Spleen (tissue), 11 donors: ENCODE measurements around the gene CELSR3. TPM values are rescaled to one million over a fixed set of nuclear protein-coding genes. Genes with fewer than 3 reads are reported as not detected.

Source experiments
- DNase-seq: peaks from one replicate; pipeline ENCODE4 v3.0.0-alpha.2; 2020
- H3K27ac ChIP-seq, 8 donors: fragments of 200-600 bp; sonication (generic) in 7 of 8; 1 replicate in 4 of 8; 2 replicates in 4 of 8; pipeline versions ENCODE4 v1.5.0 to v1.8.0; 2016 to 2021; ENCODE audit warnings: inconsistent platforms in 4 of 8, mild to moderate bottlenecking in 4 of 8, moderate library complexity in 1 of 8
- H3K27me3 ChIP-seq, 7 donors: fragments of 200-600 bp; sonication (generic) in 6 of 7; replicated peaks in 1 of 7; 1 replicate in 4 of 7; 2 replicates in 3 of 7; pipeline versions ENCODE4 v1.5.0 to v1.8.0; 2016 to 2021; ENCODE audit warnings: inconsistent platforms in 3 of 7, mild to moderate bottlenecking in 1 of 7
- H3K36me3 ChIP-seq, 6 donors: fragments of 200-600 bp; sonication (generic) in 5 of 6; 1 replicate in 4 of 6; 2 replicates in 2 of 6; pipeline versions ENCODE4 v1.5.0 to v1.8.0; 2016 to 2021; ENCODE audit warnings: inconsistent platforms in 2 of 6
- H3K4me1 ChIP-seq, 6 donors: fragments of 200-600 bp; sonication (generic) in 5 of 6; 1 replicate in 3 of 6; 2 replicates in 3 of 6; pipeline versions ENCODE4 v1.5.0 to v1.8.0; 2016 to 2021; ENCODE audit warnings: inconsistent platforms in 3 of 6
- H3K4me3 ChIP-seq, 8 donors: fragments of 200-600 bp; sonication (generic) in 7 of 8; 1 replicate in 4 of 8; 2 replicates in 4 of 8; pipeline versions ENCODE4 v1.5.0 to v1.8.0; 2016 to 2021; ENCODE audit warnings: inconsistent platforms in 4 of 8, mild to moderate bottlenecking in 4 of 8, moderate library complexity in 2 of 8
- H3K9me3 ChIP-seq, 8 donors: fragments of 200-600 bp; sonication (generic) in 7 of 8; 1 replicate in 4 of 8; 2 replicates in 4 of 8; pipeline versions ENCODE4 v1.5.0 to v1.8.0; 2016 to 2021; ENCODE audit warnings: inconsistent platforms in 4 of 8
- CTCF ChIP-seq, 11 experiments: fragments of 200-600 bp in 7 of 11; fragments of 450-650 bp in 4 of 11; sonication (generic) in 4 of 11; IDR thresholded peaks in 8 of 11; conservative IDR thresholded peaks in 3 of 11; 1 replicate in 7 of 11; 2 replicates in 4 of 11; pipeline versions ENCODE4 v1.4.0 to v1.8.0; 2016 to 2021; ENCODE audit warnings: antibody characterized with exemption in 11 of 11, inconsistent platforms in 4 of 11, mild to moderate bottlenecking in 1 of 11
- POLR2A ChIP-seq, 3 donors: fragments of 450-650 bp; IDR thresholded peaks; one replicate each; pipeline ENCODE4 v1.5.1; 2017; ENCODE audit warnings: antibody characterized with exemption in 3 of 3, mild to moderate bottlenecking in 1 of 3
- POLR2AphosphoS5 ChIP-seq, 3 donors: sonication (generic); formaldehyde crosslinking; IDR thresholded peaks; one replicate each; pipeline ENCODE4 v1.5.1; 2017; ENCODE audit warnings: antibody characterized with exemption in 3 of 3
- WGBS, 5 donors: extraction: QIAGEN DNeasy Blood & Tissue Kit in 3 of 5; methylation state at CpG; one replicate each; pipeline versions ENCODE4 v1.1.5 to v1.1.7; 2013 to 2018; 5-methylcytosine and 5-hydroxymethylcytosine counted together
- intact Hi-C: fragments of 100-400 bp; cut with DNase I; formaldehyde crosslinking; loops from one replicate; pipeline ENCODE4 v1.15.0; 2023; ENCODE audit warnings: low total_unique reads
- microRNA-seq, 3 donors: library from miRNA; unstranded; fragments of <30 nt; microRNA quantifications; one replicate each; pipeline versions ENCODE4 to v1.1.0, GENCODE V29; 2019 to 2020
- polyA plus RNA-seq, 3 donors: library from polyadenylated mRNA; stranded (reverse); fragments of 200-250 nt; gene quantifications; one replicate each; pipeline ENCODE4 v1.2.1, GENCODE V29; 2013
- small RNA-seq, 4 donors: library from RNA; depleted of rRNA; stranded (forward); fragments of <200 nt; gene quantifications; one replicate each; pipeline ENCODE3, GENCODE V24; 2016
- total RNA-seq, 7 donors: library from RNA; depleted of rRNA in 3 of 7; stranded (reverse); fragments of >200 nt in 3 of 7; fragmentation: NEBNext Ultra II Directional in 4 of 7; extraction: Animal tissue kit (Norgen Biotek cat#: 25700) in 4 of 7; gene quantifications; one replicate each; pipeline versions ENCODE4 v1.1.0 to v1.2.1, GENCODE V29; 2016 to 2021
- donor health status: healthy with polysubstance abuse.
- donor health status: DM: no; HTN: no; CAD: no; lungs with moderate emphysema.
- donor health status: DM: no; HTN: no; CAD: no.
- donor health status: Bipolar disorder and iron deficiency.
- donor health status: healthy.
- donor health status: DM: no; HTN: no; CAD: no.
- donor health status: DM: yes; HTN: yes; CAD: no.

Gene CELSR3
- total and polyA plus RNA-seq, 10 donors, result 0.56 to 2.7 (median 1.9) TPM

DNA sequence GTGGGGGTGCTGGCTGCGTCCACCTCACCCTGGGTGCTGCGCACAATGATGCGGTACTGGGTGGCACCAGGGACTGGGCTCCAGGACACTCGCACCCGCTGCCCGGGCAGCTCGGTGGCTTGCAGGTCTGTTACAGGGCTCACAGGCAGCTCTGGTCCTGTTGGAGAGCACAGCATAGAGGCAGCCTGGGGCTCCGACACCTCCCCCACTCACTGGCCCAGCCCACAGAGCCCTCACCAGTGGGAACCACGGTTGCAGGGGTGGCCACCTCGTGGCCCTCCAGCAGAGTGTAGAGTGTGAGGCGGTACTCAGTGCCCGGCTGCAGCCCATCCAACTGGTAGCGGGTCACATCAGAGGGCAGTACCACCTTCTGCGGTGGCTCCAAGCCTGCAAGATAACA is 71.2 kb downstream of the CELSR3 start:
- Histone ChIP-seq H3K4me1 (peaks cover 0 to 29% (median 15%) of the 10 kb centered on the region in 6 donors), H3K4me3 (no peak overlapping the region), H3K27ac (no peak overlapping the region), H3K9me3 (no peaks in the 10 kb centered on the region), H3K27me3 (peaks cover 0 to 76% (median 19%) of the 10 kb centered on the region in 7 donors), H3K36me3 (peaks cover 0 to 13% (median 0%) of the 10 kb centered on the region in 6 donors)
- WGBS, 5 donors, result 85 to 92% (median 86%) methylated on average over 7 to 14 of the region's 14 CpGs
- TF ChIP-seq POLR2AphosphoS5 (IDR thresholded peaks at IDR 0.05) (no peak), POLR2A (IDR thresholded peaks at IDR 0.05) (no peak), CTCF (IDR thresholded peaks at IDR 0.05 in 8 of 11, conservative IDR thresholded peaks at IDR 0.05 in 3 of 11) (no peak)
- intact Hi-C loops, result no loop called here
- no peak for DNase-seq

DNA sequence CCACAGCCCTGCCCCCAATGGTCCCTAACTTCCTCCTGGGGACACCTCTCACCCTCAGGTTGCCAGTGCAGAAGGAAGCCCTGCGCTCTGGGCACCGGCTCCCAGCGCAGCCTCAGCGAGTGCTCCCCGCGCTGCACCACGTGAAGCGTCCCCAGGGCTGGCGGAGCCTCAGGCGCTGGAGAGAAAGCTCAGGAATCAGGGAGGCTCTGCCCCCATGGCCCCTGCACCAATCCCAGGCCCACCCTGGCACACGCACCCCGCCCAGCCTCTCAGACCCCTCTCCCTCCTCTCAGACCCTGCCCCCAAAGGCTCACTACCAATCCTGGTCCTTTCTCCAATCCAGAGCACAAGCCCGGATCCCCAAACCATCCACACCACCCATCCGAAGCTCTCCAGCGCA is 74.5 kb downstream of the CELSR3 start:
- DNase-seq, result no peak
- TF ChIP-seq POLR2A (IDR thresholded peaks at IDR 0.05) (no peak), CTCF (IDR thresholded peaks at IDR 0.05 in 8 of 11, conservative IDR thresholded peaks at IDR 0.05 in 3 of 11) (no peak), POLR2AphosphoS5 (IDR thresholded peaks at IDR 0.05) (no peak)
- Histone ChIP-seq H3K4me3 (no peak overlapping the region), H3K27ac (no peak overlapping the region), H3K4me1 (no peaks in the 10 kb centered on the region), H3K36me3 (peaks cover 0 to 27% (median 0%) of the 10 kb centered on the region in 6 donors), H3K27me3 (peaks cover 0 to 47% (median 3%) of the 10 kb centered on the region in 7 donors), H3K9me3 (no peaks in the 10 kb centered on the region)
- intact Hi-C loops, result no loop called here
- WGBS, 5 donors, result 52 to 76% (median 58%) methylated on average over 15 of the region's 15 CpGs

DNA sequence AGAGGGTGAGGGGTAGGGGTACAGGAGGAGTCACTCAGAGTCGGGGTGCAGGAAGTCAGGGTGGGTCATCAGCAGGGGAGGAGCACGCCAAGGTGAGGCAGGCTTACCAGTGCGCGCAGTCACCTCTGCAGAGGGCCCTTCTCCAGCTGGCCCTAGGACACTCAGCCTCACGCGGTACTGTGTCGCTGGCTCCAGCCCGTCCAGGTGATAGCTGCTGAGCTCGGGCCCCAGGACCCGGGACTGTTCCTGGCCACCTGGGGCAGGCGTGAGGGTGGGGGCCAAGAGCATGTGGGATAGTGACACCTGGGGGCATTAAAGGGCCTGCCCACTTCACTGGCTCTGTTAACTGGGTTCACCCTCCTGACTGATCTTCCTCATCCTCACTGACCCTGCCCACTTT is 75.0 kb downstream of the CELSR3 start:
- H3K27ac ChIP-seq, result no peak overlapping the region
- no peak for TF ChIP-seq POLR2A (IDR thresholded peaks at IDR 0.05)
- no peak for TF ChIP-seq POLR2AphosphoS5 (IDR thresholded peaks at IDR 0.05)
- no peak for TF ChIP-seq CTCF (IDR thresholded peaks at IDR 0.05 in 8 of 11, conservative IDR thresholded peaks at IDR 0.05 in 3 of 11)
- H3K4me3 ChIP-seq, result no peak overlapping the region
- peaks cover 0 to 42% (median 3%) of the 10 kb centered on the region in 7 donors for H3K27me3 ChIP-seq
- no peak for DNase-seq
- WGBS, 5 donors, result 70 to 89% (median 78%) methylated on average over 4 to 11 of the region's 11 CpGs
- peaks cover 0 to 27% (median 0%) of the 10 kb centered on the region in 6 donors for H3K36me3 ChIP-seq
- intact Hi-C loops, result no loop called here
- H3K4me1 ChIP-seq, result no peaks in the 10 kb centered on the region
- H3K9me3 ChIP-seq, result no peaks in the 10 kb centered on the region

Small RNA genes lying within 50 kb of the gene (microRNA-seq; reads per million reads assigned to microRNA genes)
- gene MIR4793, result 0 reads per million in 3 donors

Small RNA genes lying within 50 kb of the gene (small RNA-seq; reads per million reads assigned to genes)
- 0 reads per million in 4 donors for gene AC141002.1

Other genes with a start within 250 kb of the CELSR3 start
- 10 to 100 TPM; 31.8 to 95.9 (median 58.2) TPM for gene PLXNB1, start 232.8 kb downstream of the CELSR3 start, total RNA-seq
- 10 to 100 TPM; 12.3 to 58.3 (median 35.8) TPM for gene PLXNB1, start 232.8 kb downstream of the CELSR3 start, polyA plus RNA-seq
- gene CCDC51, start 222.8 kb downstream of the CELSR3 start, total RNA-seq, result 10 to 100 TPM in 6 of 7 donors, 1 to 10 TPM in 1; 8.4 to 22.2 (median 18.7) TPM
- gene CCDC51, start 222.8 kb downstream of the CELSR3 start, polyA plus RNA-seq, result 10 to 100 TPM; 10.2 to 15.8 (median 12.4) TPM
- 100 to 1,000 TPM; 145 to 258 (median 170) TPM for gene TMA7, start 222.6 kb downstream of the CELSR3 start, total RNA-seq
- gene TMA7, start 222.6 kb downstream of the CELSR3 start, polyA plus RNA-seq, result 100 to 1,000 TPM; 606 to 753 (median 701) TPM
- 10 to 100 TPM in 1 of 7 donors, 1 to 10 TPM in 6; 6.4 to 10.0 (median 7.0) TPM for gene ATRIP, start 216.1 kb downstream of the CELSR3 start, total RNA-seq
- 1 to 10 TPM; 5.2 to 5.7 (median 5.2) TPM for gene ATRIP, start 216.1 kb downstream of the CELSR3 start, polyA plus RNA-seq
- 100 to 1,000 TPM; 154 to 227 (median 182) TPM for gene SHISA5, start 158.7 kb downstream of the CELSR3 start, total RNA-seq
- gene SHISA5, start 158.7 kb downstream of the CELSR3 start, polyA plus RNA-seq, result 100 to 1,000 TPM in 1 of 3 donors, 10 to 100 TPM in 2; 80.2 to 132 (median 85.6) TPM
- gene PFKFB4, start 106.1 kb downstream of the CELSR3 start, total RNA-seq, result 10 to 100 TPM; 11.0 to 43.1 (median 22.8) TPM
- gene PFKFB4, start 106.1 kb downstream of the CELSR3 start, polyA plus RNA-seq, result 1 to 10 TPM; 2.0 to 4.8 (median 3.8) TPM
- gene UCN2, start 99.1 kb downstream of the CELSR3 start, total RNA-seq, result under 1 TPM in 5 of 7 donors, not detected in 2; 0.20 to 0.60 (median 0.51) TPM
- gene UCN2, start 99.1 kb downstream of the CELSR3 start, polyA plus RNA-seq, result under 1 TPM; 0.21 to 0.61 (median 0.45) TPM
- 10 to 100 TPM in 5 of 7 donors, 1 to 10 TPM in 2; 8.6 to 33.7 (median 13.5) TPM for gene COL7A1, start 67.6 kb downstream of the CELSR3 start, total RNA-seq
- 100 to 1,000 TPM in 2 of 3 donors, 10 to 100 TPM in 1; 39.7 to 144 (median 110) TPM for gene COL7A1, start 67.6 kb downstream of the CELSR3 start, polyA plus RNA-seq
- gene UQCRC1, start 53.2 kb downstream of the CELSR3 start, total RNA-seq, result 100 to 1,000 TPM; 126 to 222 (median 130) TPM
- gene UQCRC1, start 53.2 kb downstream of the CELSR3 start, polyA plus RNA-seq, result 100 to 1,000 TPM in 1 of 3 donors, 10 to 100 TPM in 2; 88.6 to 128 (median 92.6) TPM
- not detected for gene TMEM89, start 41.1 kb downstream of the CELSR3 start, total RNA-seq
- gene TMEM89, start 41.1 kb downstream of the CELSR3 start, polyA plus RNA-seq, result under 1 TPM in 2 of 3 donors, not detected in 1; 0.42 to 0.46 TPM
- gene SLC26A6, start 27.4 kb downstream of the CELSR3 start, total RNA-seq, result 10 to 100 TPM; 18.0 to 59.7 (median 23.1) TPM
- 10 to 100 TPM in 2 of 3 donors, 1 to 10 TPM in 1; 8.5 to 21.6 (median 17.1) TPM for gene SLC26A6, start 27.4 kb downstream of the CELSR3 start, polyA plus RNA-seq
- gene NCKIPSD, start 23.0 kb upstream of the CELSR3 start, total RNA-seq, result 10 to 100 TPM; 13.5 to 33.9 (median 19.9) TPM
- 10 to 100 TPM in 1 of 3 donors, 1 to 10 TPM in 2; 5.9 to 10.3 (median 6.3) TPM for gene NCKIPSD, start 23.0 kb upstream of the CELSR3 start, polyA plus RNA-seq
- gene IP6K2, start 54.3 kb upstream of the CELSR3 start, total RNA-seq, result 100 to 1,000 TPM in 1 of 7 donors, 10 to 100 TPM in 6; 62.1 to 105 (median 74.8) TPM
- gene IP6K2, start 54.3 kb upstream of the CELSR3 start, polyA plus RNA-seq, result 10 to 100 TPM; 64.8 to 81.5 (median 79.1) TPM
- gene PRKAR2A, start 185.0 kb upstream of the CELSR3 start, total RNA-seq, result 10 to 100 TPM; 15.3 to 38.5 (median 26.3) TPM
- 1 to 10 TPM; 4.8 to 8.3 (median 5.0) TPM for gene PRKAR2A, start 185.0 kb upstream of the CELSR3 start, polyA plus RNA-seq
- gene SLC25A20, start 236.0 kb upstream of the CELSR3 start, total RNA-seq, result 10 to 100 TPM; 13.0 to 51.2 (median 26.8) TPM
- 10 to 100 TPM; 16.1 to 31.7 (median 17.0) TPM for gene SLC25A20, start 236.0 kb upstream of the CELSR3 start, polyA plus RNA-seq